ENCODE results near the gene ADAM12.

DNA sequence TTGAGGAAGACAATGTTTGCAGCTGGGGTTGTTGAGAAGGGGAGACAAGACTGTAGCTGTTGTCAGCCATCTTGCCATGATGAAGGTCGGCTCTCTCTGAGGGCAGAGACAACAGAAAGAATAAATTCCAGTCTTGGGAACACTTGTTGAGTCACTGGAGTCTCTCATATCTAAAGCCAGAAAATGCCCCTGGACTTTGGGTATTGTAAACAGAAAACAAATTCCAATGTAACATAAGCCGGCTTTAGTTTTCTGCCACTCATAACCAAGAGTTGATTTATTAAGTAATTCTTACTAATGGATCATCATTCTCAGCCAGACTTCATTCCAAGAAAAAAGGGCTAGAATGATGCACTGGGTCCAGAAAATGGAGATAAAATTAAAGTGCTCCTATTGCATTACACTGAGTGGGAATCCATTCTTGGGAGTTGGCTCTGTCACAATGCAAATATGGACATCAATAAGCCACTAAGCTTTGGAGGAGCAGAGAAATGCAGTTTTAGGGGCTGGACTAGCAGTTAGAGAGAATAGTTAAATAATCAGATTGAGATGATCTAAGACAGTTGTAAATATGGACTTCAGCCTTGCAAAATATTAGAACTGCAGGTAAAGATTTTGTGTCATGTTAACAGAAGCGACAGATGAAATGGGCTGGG lies 78.9 kb downstream of the ADAM12 start:
- TF ChIP-seq CTCF (IDR thresholded peaks at IDR 0.05) (no peak), POLR2A (IDR thresholded peaks at IDR 0.05) (no peak)

All from uterus (tissue), 2 donors.